Urinary bladder (tissue), 4 donors: ENCODE results near the gene BROX. TPM values are rescaled to one million over a fixed set of nuclear protein-coding genes. Genes with fewer than 3 reads are reported as not detected.
"Not testable (repeated sequence)": the region's sequence is repeated elsewhere in the genome, so short reads cannot be mapped to it uniquely, and the experiment has no call there.

Experiments used
- DNase-seq: peaks from one replicate; pipeline ENCODE4 v3.0.0-alpha.2; 2015; ENCODE audit errors: extremely low spot score
- H3K27ac ChIP-seq: one replicate; pipeline ENCODE4 v1.5.1; 2013; ENCODE audit warnings: low read depth, mild to moderate bottlenecking, moderate library complexity
- H3K36me3 ChIP-seq: one replicate; pipeline ENCODE4 v1.6.1; 2013; ENCODE audit warnings: mild to moderate bottlenecking, moderate library complexity; ENCODE audit not compliant: insufficient read depth
- H3K4me1 ChIP-seq: one replicate; pipeline ENCODE4 v1.6.1; 2013; ENCODE audit warnings: mild to moderate bottlenecking, moderate library complexity; ENCODE audit not compliant: insufficient read depth
- H3K4me3 ChIP-seq: one replicate; pipeline ENCODE4 v1.5.1; 2013; ENCODE audit warnings: low read depth, low read length
- WGBS: extraction: QIAGEN DNeasy Blood & Tissue Kit; methylation state at CpG from one replicate; pipeline ENCODE4 v1.1.7; 2013; 5-methylcytosine and 5-hydroxymethylcytosine counted together
- polyA plus RNA-seq: library from polyadenylated mRNA; stranded (reverse); fragments of 200-250 nt; gene quantifications from one replicate; pipeline ENCODE4 v1.2.3, GENCODE V29; 2013
- total RNA-seq: library from RNA; depleted of rRNA; stranded (reverse); fragments of >200 nt; gene quantifications from one replicate; pipeline ENCODE4 v1.2.3, GENCODE V29; 2014
- donor health status: healthy with polysubstance abuse.
- donor health status: healthy.

BROX gene, protein sequence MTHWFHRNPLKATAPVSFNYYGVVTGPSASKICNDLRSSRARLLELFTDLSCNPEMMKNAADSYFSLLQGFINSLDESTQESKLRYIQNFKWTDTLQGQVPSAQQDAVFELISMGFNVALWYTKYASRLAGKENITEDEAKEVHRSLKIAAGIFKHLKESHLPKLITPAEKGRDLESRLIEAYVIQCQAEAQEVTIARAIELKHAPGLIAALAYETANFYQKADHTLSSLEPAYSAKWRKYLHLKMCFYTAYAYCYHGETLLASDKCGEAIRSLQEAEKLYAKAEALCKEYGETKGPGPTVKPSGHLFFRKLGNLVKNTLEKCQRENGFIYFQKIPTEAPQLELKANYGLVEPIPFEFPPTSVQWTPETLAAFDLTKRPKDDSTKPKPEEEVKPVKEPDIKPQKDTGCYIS
- total RNA-seq: 79.3 TPM
- polyA plus RNA-seq: 13.9 TPM

DNA sequence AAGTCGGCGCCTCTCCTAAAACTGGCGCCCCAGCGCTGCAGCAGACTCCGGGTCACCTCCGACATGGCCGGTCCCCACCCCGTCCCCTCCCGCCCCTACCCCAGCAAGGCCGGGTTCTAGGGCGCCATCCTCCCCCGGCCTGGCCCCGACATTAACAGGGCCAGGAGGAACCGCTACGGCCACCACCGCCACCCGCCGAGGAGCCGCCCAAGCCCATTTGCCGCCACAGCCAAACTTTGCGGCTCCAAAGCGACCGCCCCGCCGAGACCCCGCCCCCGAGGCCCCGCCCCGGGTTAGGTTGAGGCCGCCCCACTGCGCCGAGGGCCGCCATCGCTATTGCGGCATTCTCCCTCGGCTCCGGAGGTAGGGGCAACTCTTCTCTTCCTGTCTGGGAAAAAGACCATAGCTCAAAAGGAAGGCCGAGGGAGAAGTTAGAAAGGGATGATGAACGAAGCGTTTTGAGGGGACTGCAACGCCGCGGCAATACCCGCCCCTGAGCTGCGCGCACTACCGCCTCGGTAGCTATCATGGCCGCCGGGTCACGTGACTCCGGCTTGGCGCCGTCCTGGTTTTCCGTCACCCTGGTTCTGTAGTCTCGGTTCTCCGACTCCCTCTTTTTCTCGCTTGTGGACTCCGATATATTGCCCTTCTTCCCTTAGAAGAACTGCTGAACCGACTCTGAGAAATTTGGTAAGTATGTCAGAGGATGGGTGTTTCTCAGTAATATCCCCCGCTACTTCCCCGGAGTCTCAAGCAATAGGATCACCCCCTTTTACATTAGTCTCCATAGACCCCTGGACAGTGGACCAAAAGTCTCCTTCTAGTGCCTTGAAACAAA is at the start of gene BROX, which contains the start of gene AIDA:
Gene BROX (plus strand): TSS at position 312 of the 838 bp plus-strand sequence. CDS start 3,136 bp downstream, outside the sequence.
Gene AIDA (minus strand): TSS at position 239 of the 838 bp plus-strand sequence. CDS start 174 bp downstream, at position 65.
- Histone ChIP-seq H3K27ac (peak within 1 kb of the TSS; percentile 99), H3K4me1 (peaks cover 1% of the 10 kb centered on the region), H3K36me3 (peaks cover 1% of the 10 kb centered on the region), H3K4me3 (peak within 1 kb of the TSS; percentile 66)
- WGBS: 5% methylated on average over 55 of the region's 62 CpGs
- DNase-seq: peak; percentile 81

DNA sequence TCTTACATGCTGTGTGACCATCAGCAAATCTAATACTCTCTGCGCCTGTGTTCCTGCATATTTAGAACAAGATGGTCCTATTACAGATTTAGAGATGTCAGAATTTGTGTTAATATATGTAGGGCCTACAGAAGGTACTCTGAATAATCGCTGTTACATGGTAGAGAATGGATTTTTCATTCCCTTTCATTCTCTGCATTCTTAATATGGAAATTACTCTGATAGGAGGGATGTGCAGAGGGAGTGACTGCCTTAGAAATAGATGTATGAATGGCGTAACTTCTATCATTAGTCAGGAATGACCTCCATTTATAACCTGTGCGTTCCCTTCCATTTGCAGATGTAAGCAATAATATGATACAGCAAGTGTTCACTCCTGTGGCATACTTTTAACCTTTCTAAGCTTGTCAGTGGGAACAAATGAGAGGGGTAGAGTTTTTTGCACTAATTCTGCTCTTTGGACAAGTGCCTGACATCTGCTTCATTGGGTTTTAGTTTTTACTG is 48.9 kb upstream of the BROX start:
- Histone ChIP-seq H3K4me3 (no peak overlapping the region), H3K27ac (no peak overlapping the region), H3K36me3 (peaks cover 12% of the 10 kb centered on the region), H3K4me1 (no peaks in the 10 kb centered on the region)
- no peak for DNase-seq
- WGBS: 98% methylated on average over 4 of the region's 4 CpGs

DNA sequence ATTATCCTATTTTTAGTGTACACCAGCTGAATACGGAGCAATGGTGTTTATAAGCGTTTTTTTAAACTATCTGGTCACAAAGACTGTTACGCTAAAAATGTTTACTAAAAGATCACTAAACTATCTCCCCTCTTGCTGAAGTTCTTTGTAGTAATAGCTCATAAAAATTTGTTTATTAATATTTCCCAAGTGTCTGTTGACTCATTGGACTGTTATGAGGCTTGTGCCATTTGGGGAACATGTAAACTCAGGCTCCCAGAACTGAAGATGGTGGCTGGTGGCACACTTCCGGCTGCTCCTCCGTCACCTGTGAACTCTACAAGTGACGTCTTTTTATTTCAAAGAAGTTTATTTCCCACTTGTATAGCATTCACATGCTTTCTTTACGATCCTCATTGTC is 46.4 kb upstream of the BROX start:
- Histone ChIP-seq H3K4me1 (no peaks in the 10 kb centered on the region), H3K36me3 (peaks cover 10% of the 10 kb centered on the region), H3K4me3 (no peak overlapping the region), H3K27ac (no peak overlapping the region)
- WGBS: 54% methylated on average over 7 of the region's 7 CpGs
- no peak for DNase-seq

DNA sequence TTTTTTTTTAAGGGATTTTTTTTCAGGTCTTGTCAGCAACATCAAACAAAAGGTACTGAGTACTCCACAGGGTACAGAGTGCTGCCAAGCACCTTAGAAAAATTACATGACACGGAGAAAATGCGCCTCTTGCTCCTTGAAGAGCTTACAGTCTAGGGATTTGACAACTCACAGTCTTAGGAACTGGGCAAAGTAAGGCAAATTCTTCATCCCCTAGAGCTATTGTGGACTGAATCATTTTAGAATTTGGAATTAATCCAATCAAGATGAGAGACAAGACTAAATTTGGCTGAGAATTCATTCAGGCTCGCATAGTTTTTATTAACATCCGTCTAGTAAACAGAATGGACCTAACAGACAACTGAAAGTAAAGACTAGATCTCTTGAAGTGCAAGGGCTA is 44.2 kb upstream of the BROX start:
- no CpG with 5 or more reads among the region's 4 CpGs for WGBS
- not testable (repeated sequence) for H3K36me3 ChIP-seq, DNase-seq, H3K27ac ChIP-seq, H3K4me1 ChIP-seq, H3K4me3 ChIP-seq

DNA sequence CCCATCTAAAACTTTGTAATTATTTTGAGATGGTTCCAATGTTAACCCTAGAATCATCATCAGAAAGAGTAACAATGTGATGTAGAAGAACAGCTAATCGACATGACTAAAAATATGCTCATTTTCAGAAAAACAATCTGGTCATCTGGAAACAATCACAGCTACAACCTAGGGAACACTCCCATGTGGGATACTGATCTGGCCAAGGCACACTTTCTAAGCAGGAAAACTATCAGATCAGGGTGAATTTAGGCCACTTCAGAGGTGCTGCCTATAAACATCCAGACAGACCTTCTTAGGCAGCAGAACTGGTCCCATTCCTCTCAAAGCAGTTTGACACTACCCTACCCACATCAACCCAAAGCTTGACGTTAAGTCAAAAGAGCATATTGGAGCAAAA is 43.3 kb upstream of the BROX start:
- not testable (repeated sequence) for DNase-seq, H3K4me3 ChIP-seq
- WGBS: 68% methylated on average over 1 of the region's 2 CpGs

DNA sequence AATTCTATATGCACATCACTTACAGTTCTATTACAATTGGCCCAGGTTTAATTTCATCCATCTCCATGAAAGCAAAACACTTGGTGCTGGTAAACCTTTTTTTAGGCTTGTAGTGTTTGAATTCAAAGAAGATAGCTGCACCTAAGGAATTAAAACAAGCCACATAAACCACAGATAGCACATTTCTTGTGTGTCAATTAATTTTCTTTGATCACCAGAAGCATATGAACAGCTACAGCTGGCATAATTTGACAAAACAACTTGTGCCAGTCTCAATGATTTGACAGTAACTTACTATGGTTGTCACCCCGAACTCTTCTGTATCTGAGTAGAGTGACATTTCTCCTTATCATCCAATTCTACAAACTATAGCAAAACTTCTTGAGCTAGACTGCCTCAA is 42.3 kb upstream of the BROX start:
- Histone ChIP-seq H3K27ac (no peak overlapping the region), H3K36me3 (peaks cover 3% of the 10 kb centered on the region), H3K4me1 (no peaks in the 10 kb centered on the region), H3K4me3 (no peak overlapping the region)
- 96% methylated on average over 1 of the region's 1 CpG for WGBS
- DNase-seq: no peak

More for the DNA sequence above, 43.3 kb upstream of the BROX start:
- H3K27ac ChIP-seq, H3K36me3 ChIP-seq, H3K4me1 ChIP-seq: not testable (repeated sequence)

DNA sequence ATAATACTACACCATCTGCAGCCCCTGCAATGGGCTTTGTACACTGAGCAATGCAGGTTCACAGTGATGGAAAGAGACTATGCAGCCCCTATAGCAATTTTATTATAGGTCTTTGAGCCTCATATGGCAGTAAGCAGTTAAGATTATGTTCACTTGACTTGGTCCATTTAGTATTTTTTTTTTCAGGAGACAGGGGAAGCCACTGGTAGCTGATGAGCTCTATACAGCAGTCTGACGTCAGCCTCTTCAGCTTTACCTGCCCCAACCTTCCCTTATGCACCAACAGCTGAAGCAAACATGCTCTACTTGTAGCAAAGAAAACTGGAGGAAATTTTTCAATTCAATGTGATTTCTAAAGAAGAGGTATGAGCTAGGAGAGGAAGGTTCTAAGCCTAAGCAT is 32.3 kb upstream of the BROX start:
- Histone ChIP-seq H3K4me3 (no peak overlapping the region), H3K4me1 (no peaks in the 10 kb centered on the region), H3K27ac (no peak overlapping the region), H3K36me3 (no peaks in the 10 kb centered on the region)
- 88% methylated on average over 1 of the region's 1 CpG for WGBS
- DNase-seq: no peak

DNA sequence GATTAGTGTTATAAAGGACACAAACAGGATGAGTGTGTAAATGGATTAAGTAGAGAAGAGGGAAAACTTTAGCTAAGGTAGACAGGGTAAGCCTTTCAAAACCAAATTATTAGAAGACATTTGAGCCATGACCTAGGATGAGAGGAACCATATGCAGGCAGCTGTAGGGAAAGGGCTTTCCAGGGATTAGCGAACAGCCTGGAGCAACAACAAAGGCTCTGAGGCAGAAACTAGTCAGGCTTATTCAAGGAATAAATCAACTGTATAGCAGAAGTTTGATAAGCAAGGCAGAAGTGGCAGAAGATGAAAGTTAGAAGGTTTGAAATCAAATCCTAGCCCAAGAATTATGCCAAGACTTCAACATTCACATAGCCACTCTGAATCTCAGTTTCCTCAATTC is 21.3 kb upstream of the BROX start:
- Histone ChIP-seq H3K4me3 (no peak overlapping the region), H3K27ac (no peak overlapping the region), H3K4me1 (no peaks in the 10 kb centered on the region), H3K36me3 (peaks cover 2% of the 10 kb centered on the region)
- WGBS: 71% methylated on average over 1 of the region's 1 CpG
- no peak for DNase-seq

DNA sequence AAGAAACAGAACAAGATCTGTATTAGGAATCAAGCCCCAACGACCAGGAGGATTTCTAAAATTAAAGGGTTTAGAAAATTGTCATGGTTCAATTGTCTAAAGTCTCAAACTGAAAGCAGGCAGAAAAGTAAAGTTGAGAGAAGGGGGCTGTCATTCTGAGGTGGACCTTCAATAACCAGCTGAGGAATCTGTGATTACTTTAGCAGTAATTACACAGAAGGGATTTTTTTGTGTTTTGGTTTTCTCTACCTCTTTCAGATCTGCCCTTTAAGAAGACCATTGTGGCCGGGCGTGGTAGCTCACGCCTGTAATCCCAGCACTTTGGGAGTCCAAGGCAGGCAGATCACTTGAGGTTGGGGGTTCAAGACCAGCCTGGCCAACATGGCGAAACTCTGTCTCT is 17.4 kb upstream of the BROX start:
- H3K4me3 ChIP-seq: no peak overlapping the region
- no peaks in the 10 kb centered on the region for H3K36me3 ChIP-seq

DNA sequence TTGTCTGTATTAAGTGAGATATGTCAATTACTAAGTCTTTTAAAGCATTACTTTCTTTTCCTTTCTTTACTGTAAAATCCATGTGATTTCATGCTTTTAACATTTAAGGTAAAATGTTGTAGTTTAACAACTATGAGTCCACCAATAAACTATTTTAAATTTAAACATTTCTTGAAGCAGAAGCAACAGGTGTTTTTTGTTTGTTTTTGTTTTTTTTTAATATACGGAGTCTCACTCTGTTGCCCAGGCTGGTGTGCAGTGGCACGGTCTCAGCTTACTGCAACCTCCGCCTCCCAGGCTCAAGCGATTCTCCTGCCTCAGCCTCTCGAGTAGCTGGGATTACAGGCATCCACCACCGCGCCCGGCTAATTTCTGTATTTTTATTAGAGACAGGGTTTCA is 15.6 kb upstream of the BROX start:
- Histone ChIP-seq H3K4me3 (no peak overlapping the region), H3K27ac (no peak overlapping the region), H3K36me3 (peaks cover 3% of the 10 kb centered on the region), H3K4me1 (no peaks in the 10 kb centered on the region)
- no peak for DNase-seq
- 93% methylated on average over 8 of the region's 8 CpGs for WGBS

More for the DNA sequence above, 17.4 kb upstream of the BROX start:
- WGBS: 81% methylated on average over 5 of the region's 5 CpGs
- no peaks in the 10 kb centered on the region for H3K4me1 ChIP-seq
- no peak for DNase-seq
- H3K27ac ChIP-seq: no peak overlapping the region

DNA sequence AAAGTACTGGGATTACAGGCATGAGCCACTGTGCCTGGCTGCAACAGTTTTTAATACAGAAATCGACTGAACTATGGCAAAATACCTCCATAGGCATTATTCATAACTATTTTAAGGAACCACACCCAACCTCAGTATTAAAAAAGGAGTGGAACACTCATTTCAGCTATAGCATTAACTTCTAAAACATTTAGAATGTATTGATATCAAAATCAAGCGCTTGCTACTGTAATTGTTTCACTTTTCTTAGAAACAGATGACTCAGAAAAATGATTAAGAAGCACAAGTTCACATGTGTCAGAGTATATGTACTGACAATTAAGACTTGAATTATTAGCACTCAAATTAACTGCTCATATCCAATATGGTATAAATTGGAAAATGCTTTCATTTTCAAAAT is 15.2 kb upstream of the BROX start:
- Histone ChIP-seq H3K4me1 (no peaks in the 10 kb centered on the region), H3K27ac (no peak overlapping the region), H3K4me3 (no peak overlapping the region), H3K36me3 (peaks cover 3% of the 10 kb centered on the region)
- 93% methylated on average over 2 of the region's 2 CpGs for WGBS
- DNase-seq: no peak

DNA sequence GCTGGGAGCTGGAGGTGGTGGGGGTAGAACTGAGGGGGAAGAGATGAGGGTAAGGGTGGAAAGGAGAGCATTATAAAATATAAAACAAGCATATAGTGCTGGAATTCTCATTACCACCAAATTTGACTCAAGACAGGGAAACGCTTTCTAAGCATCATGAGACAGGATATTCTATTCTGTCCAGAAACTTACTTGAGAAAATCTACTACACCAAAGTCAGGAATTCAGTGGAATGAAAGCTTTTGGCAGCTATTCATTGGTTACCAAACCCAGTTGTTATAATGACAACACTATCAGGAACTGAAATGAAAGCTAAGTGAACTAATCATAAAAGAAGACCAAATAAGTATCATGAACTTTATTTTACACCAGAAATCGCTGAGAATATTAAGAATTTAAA is 14.5 kb upstream of the BROX start:
- 76% methylated on average over 2 of the region's 2 CpGs for WGBS

DNA sequence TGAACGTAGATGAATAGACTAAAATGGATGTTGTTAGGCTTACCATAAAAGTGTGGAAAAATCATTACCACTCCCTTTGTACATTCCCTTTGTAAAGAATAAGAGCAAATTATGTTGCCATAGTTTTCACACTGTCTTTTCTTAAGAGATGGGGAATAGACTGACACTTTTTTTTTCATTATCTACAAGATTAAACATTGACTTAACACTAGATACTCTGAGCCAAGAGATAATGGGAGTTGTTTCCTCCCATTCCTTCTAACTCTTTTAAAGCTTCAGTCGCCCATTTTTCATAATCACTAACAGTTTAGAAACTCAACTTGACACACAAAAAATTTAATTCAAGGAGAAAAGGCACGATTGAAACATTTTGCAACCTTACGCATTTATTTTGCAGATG is 10.2 kb upstream of the BROX start:
- 93% methylated on average over 4 of the region's 4 CpGs for WGBS
- Histone ChIP-seq H3K4me3 (no peak overlapping the region), H3K27ac (no peak overlapping the region), H3K36me3 (peaks cover 5% of the 10 kb centered on the region), H3K4me1 (no peaks in the 10 kb centered on the region)
- DNase-seq: no peak

More for the DNA sequence above, 14.5 kb upstream of the BROX start:
- Histone ChIP-seq H3K4me1 (no peaks in the 10 kb centered on the region), H3K36me3 (peaks cover 5% of the 10 kb centered on the region), H3K4me3 (no peak overlapping the region), H3K27ac (no peak overlapping the region)
- DNase-seq: no peak
